AG10803 (cell line): ENCODE measurements around the gene TBC1D14.
"Not testable (repeated sequence)": the region's sequence is repeated elsewhere in the genome, so short reads cannot be mapped to it uniquely, and the experiment has no call there.

Experiments
- DNase-seq: peaks from one replicate; pipeline ENCODE4 v3.0.0; 2010; ENCODE audit warnings: low read depth
- H3K4me3 ChIP-seq: 2 replicates; pipeline ENCODE4 v1.5.1; 2011; ENCODE audit warnings: mild to moderate bottlenecking, low read length, control low read depth
- TF ChIP-seq, protein P1 (sequence below): conservative IDR thresholded peaks from 2 replicates; pipeline ENCODE4 v1.5.1; 2011; ENCODE audit warnings: mild to moderate bottlenecking, low read length, control low read depth, inconsistent platforms

The TBC1D14 gene

DNA sequence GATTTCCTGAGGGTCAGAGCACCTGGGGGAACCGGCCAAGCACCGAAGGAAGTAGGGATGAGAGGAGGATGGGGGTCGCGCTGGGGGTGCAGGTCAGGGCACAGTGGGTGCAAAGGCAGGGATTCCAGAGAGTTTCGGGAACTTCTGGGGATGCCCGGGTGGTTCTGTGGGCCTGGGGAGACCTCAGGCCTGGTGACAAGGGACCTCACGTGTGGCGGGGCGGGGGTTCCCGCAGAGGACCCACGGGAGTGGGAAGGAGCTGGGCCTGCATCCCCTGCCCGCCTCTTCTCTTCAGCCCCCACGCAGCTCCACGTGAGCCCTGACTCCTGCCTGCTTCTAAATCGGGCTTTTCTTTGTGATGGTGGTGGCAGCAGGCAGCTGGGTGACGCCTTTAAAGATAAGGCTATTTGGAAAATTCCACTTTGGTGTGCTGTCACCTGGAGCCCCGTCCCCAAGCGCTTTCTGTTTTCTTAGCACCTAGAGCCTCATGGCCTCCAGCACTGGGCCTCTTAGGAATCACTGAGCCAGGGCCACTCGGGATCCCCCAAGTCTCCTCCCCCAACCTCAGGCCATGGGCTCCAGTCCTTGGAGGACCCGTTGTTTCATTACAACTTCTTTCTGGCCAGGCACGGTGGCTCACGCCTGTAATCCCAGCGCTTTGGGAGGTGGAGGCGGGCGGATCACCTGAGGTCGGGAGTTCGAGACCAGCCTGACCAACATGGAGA is 7.1 kb upstream of the TBC1D14 start:
- no peak overlapping the region for H3K4me3 ChIP-seq
- no peak for DNase-seq
- TF ChIP-seq, protein P1, sequence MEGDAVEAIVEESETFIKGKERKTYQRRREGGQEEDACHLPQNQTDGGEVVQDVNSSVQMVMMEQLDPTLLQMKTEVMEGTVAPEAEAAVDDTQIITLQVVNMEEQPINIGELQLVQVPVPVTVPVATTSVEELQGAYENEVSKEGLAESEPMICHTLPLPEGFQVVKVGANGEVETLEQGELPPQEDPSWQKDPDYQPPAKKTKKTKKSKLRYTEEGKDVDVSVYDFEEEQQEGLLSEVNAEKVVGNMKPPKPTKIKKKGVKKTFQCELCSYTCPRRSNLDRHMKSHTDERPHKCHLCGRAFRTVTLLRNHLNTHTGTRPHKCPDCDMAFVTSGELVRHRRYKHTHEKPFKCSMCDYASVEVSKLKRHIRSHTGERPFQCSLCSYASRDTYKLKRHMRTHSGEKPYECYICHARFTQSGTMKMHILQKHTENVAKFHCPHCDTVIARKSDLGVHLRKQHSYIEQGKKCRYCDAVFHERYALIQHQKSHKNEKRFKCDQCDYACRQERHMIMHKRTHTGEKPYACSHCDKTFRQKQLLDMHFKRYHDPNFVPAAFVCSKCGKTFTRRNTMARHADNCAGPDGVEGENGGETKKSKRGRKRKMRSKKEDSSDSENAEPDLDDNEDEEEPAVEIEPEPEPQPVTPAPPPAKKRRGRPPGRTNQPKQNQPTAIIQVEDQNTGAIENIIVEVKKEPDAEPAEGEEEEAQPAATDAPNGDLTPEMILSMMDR = no peak

DNA sequence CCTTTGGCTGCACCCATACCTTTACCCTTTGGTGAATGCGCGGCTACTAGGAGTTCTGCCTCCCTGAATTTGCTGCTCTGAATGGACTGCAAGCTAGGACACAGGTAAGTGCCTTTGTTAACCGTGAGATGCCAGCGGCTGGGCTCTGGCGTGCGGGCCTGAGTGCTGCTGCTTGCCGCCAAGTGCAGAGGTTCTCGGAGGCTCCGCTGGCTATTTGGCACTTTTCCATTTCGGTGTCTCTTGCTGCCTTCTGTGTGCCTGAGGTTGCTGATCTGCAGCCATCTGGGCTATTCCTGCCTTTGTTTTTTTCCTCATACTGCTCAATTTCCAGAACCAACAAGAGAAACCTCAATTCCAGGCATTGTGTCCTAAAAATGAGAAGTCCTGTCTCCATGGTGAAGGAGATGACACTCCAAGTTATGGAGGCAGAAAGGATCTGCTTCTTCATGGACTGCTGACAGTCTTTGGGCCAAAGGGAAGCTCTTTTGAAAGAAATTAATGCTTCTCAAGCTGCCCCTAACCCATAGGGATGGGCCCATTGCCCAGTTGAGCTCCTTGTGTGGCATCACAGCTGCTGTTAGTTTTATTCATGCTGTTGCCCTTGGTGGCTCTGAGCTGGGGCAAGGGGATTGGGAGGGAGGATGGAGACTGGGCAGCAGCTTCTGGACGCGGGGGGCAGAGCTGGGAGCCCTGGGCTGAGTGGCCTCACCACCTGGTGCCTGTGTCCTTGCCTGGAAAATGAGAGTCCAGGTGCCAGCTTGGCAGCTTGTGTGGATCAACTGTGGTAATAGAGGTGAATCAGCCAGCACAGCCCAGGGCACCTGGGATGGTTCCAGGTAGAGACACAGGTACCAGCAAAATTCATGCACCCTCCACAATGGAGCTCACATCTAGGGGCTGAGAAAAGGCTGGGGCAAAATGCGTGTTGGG is 3.8 kb upstream of the TBC1D14 start:
- TF ChIP-seq, protein P1 = no peak
- DNase-seq = no peak
- H3K4me3 ChIP-seq = no peak overlapping the region

DNA sequence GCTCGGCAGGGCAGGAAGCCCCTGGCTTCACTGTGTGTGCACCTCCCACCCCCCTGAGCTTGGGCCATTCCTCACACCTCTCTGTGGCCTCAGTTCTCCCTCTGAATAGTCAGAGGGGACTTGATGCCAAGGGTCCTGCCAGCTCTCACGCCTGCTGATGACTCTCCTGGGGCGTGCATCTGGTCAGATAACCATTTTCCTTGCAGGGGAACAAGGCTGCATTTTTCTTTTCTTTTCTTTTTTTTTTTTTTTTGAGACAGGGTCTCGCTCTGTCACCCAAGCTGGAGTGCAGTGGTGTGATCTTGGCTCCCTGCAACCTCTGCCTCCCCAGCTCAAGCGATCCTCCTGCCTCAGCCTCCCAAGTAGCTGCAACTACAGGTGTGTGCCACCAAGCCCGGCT is 3.1 kb upstream of the TBC1D14 start:
- not testable (repeated sequence) for DNase-seq

DNA sequence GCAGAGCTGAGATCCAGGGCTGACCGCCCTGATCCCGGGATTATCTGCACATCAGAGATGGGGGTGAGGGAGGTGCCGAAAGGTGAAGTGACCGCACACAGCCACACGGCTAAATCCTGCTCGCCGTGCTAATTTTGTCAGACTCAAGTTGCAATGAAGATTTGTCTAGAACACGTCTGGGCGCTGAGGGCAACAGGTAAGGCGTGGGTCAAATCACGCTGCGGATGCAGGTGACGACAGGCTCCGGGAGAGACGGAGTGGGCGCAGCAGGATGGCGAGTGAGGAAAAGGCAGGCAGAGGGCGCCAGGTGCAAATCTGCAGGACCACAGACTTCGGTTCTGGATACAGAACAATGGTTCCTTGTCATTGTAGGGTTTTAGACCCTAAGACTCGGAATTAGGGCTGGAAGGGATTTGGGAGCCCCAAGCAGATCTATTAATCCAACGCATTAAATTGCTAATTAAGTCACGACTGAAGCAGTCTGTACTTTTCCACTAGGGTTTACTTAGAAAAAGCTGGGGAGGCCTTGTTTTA is 1.9 kb upstream of the TBC1D14 start:
- TF ChIP-seq, protein P1 = peak; percentile 49
- no peak for DNase-seq

More for the DNA sequence above, 3.1 kb upstream of the TBC1D14 start:
- not testable (repeated sequence) for H3K4me3 ChIP-seq

DNA sequence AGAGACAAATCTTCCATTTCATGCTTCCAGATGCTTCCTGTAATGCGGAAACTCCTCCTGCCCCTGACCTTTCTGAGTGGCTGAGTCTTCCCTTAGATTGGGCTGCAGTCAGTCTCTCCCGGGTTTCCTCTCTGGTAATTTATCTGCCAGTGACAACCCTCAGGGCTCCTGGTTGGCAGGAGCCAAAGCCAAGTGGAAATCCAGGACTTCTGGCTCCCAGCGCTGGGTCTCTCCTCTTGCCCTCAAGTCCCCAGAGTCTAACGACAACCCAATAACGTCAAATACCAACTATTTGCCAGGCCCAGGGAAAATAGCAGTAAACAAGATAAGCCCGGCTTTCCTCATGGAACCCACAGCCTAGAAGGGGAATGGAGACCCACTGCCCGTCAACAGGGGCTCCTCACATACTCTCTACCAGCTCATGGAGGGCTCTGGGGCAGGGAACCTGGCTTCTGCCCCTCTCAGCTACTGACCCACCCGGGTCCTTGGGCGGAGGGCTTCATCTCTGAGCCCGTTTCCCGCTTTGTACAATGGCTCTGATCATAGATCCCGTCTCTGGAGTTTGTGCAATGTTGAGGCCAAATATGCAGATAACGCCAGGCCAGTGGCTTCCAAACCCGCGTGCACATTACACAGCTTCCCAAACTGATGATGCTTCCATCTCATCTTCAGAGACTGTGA is 1.1 kb upstream of the TBC1D14 start:
- DNase-seq = peak; percentile 55
- peak overlapping the region; percentile 74 for H3K4me3 ChIP-seq
- TF ChIP-seq, protein P1 = no peak

More for the DNA sequence above, 1.9 kb upstream of the TBC1D14 start:
- no peak overlapping the region for H3K4me3 ChIP-seq

DNA sequence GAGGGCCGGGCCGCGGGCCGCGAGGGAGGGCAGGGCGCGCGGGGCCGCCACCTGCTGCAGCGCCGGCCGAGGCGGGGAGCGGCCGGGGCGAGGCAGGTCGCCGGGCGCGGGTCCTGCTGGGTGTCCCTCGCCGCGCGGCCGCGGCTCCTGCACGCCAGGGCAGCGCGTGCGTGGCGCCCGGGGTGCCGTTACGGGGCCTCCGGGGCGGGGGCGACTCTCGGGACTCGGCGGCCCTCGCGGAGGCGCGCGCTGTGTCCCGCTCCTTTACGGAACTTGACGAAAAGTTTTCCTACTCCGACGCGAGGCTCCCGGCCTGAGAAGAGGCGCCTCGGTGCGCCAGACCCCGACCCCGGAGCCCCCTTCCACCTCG is 329 bp downstream of the TBC1D14 start:
- peak overlapping the region; percentile 62 for H3K4me3 ChIP-seq
- TF ChIP-seq, protein P1 = no peak
- DNase-seq = no peak

DNA sequence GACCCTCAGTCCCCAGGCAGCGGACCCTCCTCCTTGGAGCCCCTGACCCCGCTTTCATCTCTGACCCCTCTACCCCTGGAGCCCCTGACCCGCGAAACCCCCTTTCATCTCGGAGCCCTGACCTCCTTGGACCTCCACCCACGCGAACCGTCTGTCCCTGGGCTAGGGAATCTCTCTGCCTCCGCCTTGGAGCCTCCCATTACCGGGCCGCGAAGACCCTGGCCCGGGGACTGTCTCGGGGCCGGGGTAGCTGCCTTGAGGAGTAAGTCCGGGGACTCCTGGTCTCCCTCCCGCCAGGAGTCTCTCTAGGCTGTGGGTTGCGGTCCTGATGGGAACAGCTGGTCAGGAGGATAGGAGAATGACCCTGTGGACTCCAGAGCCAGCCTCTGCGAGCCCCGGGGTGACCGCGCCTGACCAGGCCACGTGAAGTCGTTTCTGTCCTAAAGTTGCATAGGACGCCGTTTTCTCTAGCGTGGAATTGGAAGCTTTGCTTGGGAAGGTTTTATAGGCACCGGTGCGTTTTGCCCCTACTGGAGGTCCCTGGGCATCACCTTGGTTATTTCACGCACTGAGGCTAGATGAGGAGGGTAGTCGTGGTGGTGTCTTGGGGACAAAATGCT is 824 bp downstream of the TBC1D14 start:
- H3K4me3 ChIP-seq = peak overlapping the region; percentile 62
- TF ChIP-seq, protein P1 = no peak; the same call in 1 of the 2 replicates
- no peak for DNase-seq
